ENCODE results near the gene TUSC1.
"Not testable (repeated sequence)": the region's sequence is repeated elsewhere in the genome, so short reads cannot be mapped to it uniquely, and the experiment has no call there.

TUSC1 gene

DNA sequence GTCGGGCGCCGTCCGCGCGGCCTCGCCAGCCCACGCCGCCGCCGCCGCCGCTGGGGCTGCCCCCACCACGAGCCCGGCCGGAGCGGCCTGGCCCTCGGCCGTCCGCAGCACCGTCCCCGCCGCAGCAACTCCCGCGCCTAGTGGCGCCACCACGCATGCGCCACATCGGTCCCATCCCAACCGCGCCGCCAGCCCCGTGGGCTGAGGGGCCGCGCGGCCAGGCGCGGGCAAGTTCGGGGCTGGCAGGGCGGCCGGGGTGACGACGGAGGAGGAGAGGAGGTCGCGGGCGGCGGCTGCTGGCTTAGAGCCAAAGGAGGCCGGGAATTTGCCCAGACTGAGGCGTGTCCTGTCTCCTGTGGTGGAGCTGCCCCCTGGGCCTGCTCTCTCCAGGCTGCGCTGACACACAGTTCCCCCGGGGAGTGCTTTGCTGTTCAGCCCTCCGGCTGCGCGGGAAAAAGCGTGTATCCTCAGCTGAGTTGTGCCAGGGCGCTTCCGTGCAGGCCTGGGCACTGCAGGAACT, at the start of gene TUSC1:
TSS of gene TUSC1 (minus strand) at position 298 of the 520 bp plus-strand sequence. CDS start at position 166, 132 bp downstream.
- peak; percentile 92 for DNase-seq (ENCODE audit: low spot score)

DNA sequence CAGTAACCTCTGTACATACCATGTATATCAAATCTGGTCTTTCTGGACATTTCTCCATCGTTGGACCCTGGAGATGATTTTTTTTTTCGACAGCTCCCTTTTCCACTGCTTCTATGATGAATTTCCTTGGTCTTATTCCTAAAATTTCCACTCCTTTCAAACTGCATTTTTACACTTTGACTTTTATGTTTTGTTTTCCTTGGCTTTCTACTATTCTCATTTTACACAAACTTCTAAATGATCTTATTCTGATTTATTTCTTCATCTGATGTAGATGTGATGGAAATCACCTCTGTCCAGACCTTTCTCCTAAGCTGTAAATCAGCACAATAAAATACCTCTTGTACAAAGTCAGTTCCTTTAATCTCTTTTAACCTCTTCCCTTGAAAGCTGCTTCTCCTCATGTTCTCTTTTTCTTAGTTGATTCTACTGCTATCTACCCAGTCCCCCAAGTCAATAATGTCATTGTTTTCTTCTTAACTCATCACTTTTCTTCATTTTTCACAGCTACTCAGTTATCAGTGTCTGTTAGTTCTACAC, 48.7 kb upstream of the TUSC1 start:
- no peak for DNase-seq (ENCODE audit: low spot score)

DNA sequence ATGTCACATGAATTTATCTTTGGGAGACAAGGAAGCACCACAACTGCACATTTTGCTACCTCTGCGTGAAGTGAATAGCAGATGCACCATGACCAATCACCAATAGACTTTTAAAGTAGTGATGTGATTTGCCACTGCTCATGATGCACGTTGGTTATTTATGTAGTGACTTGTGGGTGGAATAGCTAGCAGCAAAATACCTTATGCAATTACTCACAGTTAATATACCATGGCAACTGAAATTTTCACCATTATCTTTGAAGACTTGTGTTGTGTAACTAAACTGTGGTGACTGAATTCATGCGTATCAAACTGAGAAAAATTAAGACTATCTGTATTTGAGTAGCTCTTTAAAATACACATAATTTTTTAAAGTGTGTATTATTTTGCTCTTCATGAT, 46.2 kb upstream of the TUSC1 start:
- DNase-seq (ENCODE audit: low spot score) = no peak

DNA sequence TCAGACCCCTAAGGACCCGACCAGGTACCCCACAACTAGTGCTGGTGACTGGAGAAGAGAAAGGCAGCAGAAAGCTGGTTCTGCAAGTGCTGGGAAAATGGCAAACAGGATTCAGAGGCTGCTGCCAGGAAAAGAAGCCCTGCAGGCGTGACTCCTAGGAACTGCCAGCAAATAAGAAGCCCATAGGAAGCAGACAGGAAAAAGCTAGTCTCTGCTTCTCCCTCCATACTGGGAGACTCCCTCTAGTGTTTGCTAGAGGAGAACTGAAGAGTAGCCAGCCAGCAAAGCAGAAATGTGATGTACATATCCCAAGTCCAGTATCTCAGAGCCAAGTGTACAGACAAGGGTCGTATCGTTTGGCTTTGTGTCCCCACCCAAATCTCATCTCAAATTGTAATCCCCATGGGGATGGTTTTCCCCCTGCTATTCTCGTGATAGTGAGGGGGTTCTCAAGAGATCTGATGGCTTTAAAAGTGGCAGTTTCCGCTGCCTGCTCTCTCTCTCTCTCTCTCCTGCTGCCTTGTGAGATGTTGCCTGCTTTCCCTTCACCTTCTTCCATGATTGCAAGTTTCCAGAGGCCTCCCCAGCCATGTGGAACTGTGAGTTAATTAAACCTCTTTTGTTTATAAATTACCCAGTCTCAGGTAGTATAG, 38.1 kb upstream of the TUSC1 start:
- peak; percentile 57 for DNase-seq (ENCODE audit: low spot score)

DNA sequence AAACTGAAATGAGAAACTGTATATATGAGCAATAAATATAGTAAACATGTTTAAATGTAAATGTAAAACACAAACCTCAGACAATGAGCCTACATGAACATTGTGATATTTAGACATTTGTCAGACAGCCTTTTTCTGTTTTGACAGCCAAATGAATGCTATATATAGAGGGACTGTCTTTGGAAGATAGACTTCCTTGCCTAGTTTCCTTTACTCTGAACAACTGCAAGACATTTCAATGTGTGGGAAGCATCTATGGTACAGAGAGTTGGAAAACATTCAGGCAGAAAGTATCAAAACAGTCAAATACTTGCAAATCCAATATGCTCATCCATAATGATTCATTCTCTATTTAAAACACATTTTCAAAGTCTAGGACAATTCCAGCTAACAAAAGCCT, 31.7 kb upstream of the TUSC1 start:
- no peak for DNase-seq (ENCODE audit: low spot score)

DNA sequence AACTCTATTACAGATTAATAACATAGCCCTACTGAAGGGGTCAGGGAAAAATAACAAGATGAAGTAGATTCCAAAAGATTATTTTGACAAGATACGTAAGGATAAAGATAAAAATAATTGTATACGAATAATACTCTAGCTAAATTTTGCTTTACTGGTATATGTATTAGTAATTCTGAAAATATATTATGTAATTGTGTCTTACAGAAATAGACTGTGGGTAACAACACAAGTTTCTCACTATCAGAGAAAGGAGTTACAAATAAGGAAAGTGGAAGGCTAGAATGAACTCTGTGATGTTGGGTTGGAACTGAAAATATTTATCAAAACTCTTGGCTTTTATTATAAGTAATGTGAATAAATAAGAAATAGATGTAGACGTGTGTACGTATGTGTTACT, 26.6 kb upstream of the TUSC1 start:
- no peak for DNase-seq (ENCODE audit: low spot score)

DNA sequence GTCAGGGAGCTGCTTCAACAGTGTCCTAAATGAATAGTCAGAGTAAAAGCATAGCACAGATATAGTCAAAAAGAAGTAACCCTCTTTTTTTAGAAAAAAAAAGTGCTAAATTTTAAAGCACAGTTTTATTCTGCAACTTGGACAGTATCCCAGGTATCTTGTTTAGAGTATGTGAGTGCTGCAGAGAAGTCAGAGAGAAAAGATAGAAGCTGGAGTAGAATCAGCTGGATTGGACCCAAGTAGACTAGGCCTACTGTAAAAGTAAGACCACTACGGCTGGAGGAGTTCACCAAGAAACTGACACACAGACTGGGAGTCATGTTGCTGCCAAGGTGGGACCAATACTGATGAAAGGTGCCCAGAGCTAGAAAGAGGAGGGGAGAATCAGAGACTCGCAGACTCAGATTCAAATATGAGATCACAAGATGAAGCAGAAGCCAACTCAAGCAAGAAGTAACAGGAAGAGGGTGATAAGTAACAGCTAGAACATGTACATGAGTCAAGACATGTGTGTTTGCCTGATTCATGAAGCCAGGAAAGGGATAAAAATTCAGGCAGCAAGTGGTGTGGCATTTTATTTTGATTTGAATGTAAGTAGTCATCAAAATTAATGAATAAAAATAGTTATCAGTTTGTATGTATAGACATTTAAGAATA, 25.6 kb upstream of the TUSC1 start:
- no peak for DNase-seq (ENCODE audit: low spot score)

DNA sequence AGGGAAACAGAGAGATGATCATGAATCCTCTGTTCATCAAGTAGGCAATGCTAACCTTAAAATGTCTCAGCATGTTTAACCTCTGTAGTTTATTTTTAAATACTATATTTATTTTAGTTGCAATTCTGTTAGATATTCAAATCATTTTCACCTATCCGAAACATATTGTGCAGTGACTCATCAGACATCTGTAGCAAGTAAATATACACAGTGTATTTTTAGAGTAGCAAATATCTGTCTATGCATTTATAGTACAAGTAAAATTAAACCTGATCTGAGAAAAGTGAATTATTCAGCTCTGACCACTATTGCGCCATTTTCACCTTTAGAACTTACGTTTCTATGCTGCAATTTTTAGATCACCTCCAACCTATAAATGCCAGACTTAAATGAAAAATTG, 24.3 kb upstream of the TUSC1 start:
- DNase-seq (ENCODE audit: low spot score) = no peak

DNA sequence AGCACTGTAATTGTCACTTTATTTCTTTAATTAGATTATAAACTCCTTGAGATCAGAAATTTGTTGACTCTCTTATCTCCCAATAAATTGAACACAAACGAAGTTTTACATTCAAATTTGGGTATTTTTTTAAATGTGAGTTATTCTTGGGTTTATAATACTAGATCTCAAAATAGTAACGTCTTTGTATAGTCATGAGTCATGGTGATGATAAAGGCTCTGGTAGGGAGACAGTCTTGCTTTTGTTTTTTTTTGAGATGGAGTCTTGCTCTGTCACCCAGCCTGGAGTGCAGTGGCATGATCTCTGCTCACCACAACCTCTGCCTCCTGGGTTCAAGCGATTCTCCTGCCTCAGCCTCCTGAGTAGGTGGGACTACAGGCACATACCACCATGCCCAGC, 22.7 kb upstream of the TUSC1 start:
- not testable (repeated sequence) for DNase-seq (ENCODE audit: low spot score)

DNA sequence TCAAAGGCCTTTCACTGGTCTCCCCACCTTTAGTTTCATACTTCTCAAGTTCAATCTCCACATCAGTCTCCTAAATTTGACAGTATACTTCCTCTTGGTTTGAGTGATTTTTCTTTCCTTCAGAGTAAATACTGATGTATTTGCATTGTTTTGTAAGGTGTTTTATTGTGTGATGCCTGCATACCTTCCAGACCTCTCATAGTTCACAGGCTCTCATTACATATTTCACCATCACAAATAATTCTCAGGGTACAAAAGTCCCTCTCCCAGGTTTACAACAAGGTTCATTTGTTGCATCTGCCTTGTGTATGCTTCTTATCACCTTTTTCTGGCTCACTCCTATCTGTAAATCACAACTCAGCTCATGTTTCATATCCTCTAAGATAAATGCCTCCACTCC, 22.2 kb upstream of the TUSC1 start:
- no peak for DNase-seq (ENCODE audit: low spot score)

DNA sequence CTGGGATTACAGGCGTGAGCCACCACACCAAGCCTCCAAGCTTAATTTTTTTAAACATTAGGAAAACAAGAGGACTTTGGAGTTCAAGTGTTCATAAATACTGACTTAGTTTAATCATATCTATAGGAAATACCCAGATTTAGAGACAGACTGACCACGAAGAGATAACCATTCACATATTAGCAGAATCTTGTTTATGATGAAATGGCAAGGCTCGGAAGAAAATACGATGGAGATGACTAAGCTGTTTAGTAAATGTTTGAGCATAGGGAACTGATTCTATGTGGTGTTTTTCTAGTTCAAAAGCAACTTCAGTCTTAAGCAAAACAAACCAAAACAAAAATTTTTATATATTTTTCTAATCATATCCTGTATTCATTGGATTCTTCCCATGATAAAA, 13.5 kb upstream of the TUSC1 start:
- no peak for DNase-seq (ENCODE audit: low spot score)

DNA sequence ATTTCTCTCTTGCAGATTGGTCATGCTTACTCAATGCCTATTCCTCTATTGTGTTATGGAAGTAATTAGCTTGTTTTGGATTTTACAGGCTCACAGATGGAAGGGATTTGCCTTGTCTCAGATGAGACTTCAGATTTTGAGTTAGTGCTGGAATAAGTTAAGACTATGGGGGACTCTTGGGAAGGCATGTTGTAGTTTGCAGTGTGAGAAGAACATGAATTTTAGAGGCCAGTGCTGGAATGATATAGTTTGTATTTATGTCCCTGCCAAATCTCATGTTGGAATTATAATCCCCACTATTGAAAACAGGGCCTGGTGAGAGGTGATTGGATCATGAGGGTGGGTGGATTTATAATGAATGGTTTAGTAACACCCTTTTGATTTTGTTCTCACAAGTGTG, 6.1 kb upstream of the TUSC1 start:
- no peak for DNase-seq (ENCODE audit: low spot score)

DNA sequence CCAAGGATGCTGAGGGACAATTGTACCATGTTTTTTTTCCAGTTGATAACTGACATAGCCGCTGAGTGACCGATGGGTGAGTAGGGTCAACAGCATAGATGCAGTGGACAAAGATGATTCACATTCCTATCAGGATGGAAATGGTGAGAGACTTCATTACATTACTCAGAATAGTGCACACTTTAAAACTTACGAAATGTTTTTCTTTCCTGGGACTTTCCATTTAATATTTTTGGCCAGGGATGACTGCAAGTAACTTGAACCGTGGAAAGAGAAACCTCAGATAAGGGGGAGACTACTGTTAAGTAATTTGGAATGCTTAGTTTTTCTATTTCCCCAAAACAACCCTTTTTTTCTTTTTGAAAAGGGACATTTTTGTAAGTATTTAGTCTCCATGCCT, 3.0 kb upstream of the TUSC1 start:
- no peak for DNase-seq (ENCODE audit: low spot score)

DNA sequence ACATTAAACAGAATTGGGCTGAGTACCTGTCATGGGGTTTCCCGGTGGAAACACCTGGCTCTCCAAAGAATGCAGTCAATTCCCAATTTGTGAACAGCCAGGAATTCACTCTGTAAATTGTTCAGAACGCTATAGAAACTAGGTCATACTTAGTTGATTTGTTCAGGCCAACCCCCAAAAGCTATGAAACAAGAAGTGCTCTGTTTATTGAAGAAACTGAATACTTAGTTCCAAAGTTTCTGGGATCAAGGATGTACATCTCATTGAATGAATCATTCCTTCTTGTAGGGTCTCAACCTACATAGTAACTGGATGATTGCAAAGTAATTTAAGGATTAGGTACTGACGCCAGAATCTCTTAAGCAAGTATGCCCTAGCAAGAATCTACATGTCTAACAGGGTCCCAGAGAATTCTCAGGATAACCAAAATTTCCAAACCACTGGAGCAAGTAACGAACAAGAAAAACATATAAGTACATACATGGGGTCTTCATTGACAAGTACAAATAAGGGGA, 659 bp upstream of the TUSC1 start:
- DNase-seq (ENCODE audit: low spot score) = no peak

DNA sequence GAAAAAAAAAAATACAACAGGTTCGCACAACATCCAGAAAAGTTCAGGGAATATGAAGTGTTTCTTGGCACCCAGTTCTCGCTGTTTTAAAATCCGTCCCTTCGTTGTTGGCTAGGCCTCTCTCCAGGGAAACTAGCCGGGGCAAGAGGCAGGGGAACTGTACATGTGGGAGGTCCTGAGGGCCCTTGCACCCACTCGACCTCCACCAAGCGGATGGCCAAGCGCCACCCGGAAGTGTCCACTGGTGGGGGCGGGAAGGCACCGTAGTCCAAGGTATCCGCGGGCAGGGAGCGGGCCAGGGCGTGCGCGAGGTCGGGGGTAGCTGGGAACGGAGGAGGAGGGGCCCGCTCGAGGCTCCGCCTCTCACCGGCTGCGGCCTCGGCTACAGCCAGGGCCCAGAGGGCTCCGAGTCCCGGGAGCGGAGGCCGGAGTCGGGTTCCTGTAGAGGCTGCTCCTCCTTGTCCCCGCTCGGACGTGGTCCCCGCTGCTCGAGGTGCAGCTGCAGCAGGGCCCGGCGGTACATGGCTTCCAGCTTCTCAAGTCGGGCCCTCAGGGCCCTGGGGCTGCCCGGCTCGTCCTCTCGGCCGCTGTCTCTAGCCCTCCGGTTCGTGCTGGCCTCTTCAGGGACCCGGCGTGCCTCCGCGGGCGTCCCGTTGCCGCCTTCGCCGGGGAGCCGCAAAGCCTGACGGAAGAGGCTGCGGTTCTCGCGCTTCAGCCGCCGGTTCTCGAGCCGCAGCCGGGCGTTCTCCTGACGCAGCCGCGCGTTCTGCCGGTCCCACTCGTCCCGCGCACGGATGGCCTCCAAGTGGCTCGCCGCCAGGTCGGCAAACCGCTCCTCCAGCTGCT, 720 bp downstream of the TUSC1 start:
- peak; percentile 87 for DNase-seq (ENCODE audit: low spot score)

DNA sequence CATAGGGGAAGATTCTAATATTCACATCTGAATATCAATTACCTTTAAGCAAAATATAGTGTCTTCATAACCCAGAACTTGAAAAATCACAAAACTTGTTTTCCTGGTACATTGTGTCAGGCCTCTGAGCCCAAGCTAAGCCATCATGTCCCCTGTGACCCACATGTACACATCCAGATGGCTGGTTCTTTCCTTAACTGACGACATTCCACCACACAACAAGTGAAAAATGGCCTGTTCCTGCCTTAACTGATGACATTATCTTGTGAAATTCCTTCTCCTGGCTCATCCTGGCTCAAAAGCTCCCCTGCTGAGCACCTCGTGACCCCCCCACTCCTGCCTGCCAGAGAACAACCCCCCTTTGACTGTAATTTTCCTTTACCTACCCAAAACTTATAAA, 2.4 kb downstream of the TUSC1 start:
- not testable (repeated sequence) for DNase-seq (ENCODE audit: low spot score)

DNA sequence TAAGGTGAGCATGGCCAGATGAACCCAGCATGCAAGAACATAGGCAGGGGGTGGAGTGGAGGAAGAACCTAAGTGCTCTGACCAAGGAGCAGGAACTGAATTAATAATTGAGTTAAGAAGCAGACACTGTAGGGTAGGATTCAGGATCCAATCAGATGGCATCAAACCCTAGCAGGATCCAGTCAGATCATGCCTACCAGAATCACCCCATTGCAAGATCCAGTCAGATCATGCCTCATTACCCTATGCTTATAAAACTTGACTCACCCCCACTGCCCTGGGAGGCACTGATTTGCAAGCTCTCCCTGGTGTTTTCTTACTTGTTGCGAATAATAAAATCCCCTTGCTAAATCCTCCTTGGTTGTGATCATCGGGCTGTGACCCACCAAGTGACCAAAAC, 19.7 kb downstream of the TUSC1 start:
- DNase-seq (ENCODE audit: low spot score) = no peak

DNA sequence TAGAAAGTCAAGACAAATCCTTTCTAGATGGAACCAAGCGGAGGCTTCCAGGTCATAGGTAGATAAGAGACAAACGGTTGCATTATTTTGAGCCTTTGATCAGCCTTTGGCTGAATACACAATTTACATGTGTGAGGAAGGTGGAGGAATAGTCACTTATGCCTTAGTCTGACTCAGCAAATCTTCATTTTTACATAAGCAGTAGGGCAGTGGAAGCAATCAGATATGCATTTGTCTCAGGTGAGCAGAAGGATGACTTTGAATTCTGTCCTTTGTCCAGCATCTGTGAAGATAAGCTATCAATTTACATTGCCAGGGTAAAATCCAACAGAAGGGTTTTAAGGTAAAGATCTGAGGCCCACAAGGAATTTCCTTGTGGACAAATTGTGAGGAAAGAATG, 23.8 kb downstream of the TUSC1 start:
- no peak for DNase-seq (ENCODE audit: low spot score)

DNA sequence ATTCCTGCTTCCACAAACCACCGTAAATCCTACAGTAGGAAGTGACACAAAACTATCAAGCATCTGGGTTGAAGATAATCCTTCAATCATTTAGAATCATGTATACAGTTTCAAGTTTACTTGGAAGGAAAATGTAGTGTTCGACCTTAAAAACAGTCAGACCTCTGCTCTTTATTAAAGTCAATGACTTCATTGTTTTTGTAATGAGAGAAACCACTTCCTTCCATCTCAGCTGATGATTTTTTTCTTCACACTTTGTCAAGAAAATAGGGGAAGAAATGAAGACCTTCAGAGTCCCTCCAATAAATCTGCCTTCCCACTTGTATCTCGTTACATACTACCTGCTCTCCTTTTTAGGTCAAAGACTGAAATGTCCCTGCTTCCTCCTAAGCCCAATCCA, 30.1 kb downstream of the TUSC1 start:
- DNase-seq (ENCODE audit: low spot score) = no peak

DNA sequence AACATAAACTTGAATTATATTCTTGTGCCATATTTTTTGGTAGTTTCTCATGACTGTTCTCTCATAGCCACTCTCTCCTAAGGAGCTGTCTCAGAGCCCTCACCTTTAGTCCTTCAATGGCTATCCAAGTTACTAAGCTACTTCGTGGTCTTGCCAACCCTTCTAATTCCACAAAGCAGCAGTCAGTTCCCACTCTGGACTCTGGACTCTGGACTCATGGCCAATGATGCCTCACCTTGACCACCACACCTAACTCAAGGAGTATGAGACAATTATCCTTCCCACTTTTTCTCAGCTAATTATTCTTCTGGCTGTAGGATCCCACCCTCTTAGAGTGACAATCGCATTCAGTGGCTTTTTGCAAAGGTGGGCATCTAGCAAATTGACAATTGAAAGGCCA, 42.2 kb downstream of the TUSC1 start:
- no peak for DNase-seq (ENCODE audit: low spot score)

DNA sequence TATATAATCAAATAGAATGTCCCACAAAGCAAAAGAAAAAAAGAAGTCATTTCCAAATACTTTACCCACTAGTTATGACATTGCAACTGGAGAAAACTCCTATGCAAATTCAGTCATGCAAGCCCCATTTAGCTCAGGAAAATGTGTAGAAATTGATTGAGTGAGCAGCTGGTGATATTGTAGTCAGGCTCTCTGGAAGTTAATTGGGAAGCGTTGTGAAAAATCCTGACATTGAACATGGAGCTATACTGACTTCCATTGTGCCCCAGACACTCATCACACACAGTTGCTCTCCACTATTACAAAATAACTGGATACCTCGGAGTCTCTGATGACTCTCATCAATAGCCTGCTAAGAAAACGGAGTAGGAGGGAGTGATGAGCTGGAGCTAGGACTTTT, 49.0 kb downstream of the TUSC1 start:
- DNase-seq (ENCODE audit: low spot score) = no peak
